Gastroesophageal sphincter (tissue), 3 donors: ENCODE results near the gene SEMA3A.

Source experiments
- CTCF ChIP-seq, 4 experiments: fragments of 200-600 bp in 2 of 4; fragments of 450-650 bp in 2 of 4; sonication (generic) in 1 of 4; IDR thresholded peaks; one replicate each; pipeline ENCODE4 v1.5.1; 2017 to 2019; ENCODE audit warnings: antibody characterized with exemption in 4 of 4, mild to moderate bottlenecking in 2 of 4, moderate library complexity in 2 of 4
- POLR2A ChIP-seq, 2 donors: fragments of 450-650 bp; IDR thresholded peaks; one replicate each; pipeline ENCODE4 v1.6.1; 2017; ENCODE audit warnings: antibody characterized with exemption in 2 of 2, mild to moderate bottlenecking in 2 of 2, moderate library complexity in 1 of 2

GRCh38 chr7:84137812-84138211, 56.8 kb downstream of the SEMA3A start:
- TF ChIP-seq POLR2A (IDR thresholded peaks at IDR 0.05) = no peak
- TF ChIP-seq CTCF (IDR thresholded peaks at IDR 0.05) = no peak
